Activated T-cell treated with anti-CD3 and anti-CD28 coated beads, Interleukin-2, amount 50 U/mL, for 24 hours (primary cell): ENCODE data around the gene BMI1.

Experiments
- DNase-seq: peaks from one replicate; pipeline ENCODE4 v3.0.0-alpha.2; 2020
- H3K27ac Mint-ChIP-seq: 2 replicates; pipeline ENCODE4 v1.8.0; 2020; ENCODE audit warnings: mild to moderate bottlenecking, mixed read lengths
- H3K27me3 Mint-ChIP-seq: 2 replicates; pipeline ENCODE4 v1.8.0; 2020; ENCODE audit warnings: mixed read lengths
- H3K36me3 Mint-ChIP-seq: 2 replicates; pipeline ENCODE4 v1.8.0; 2020; ENCODE audit warnings: low read depth, mixed read lengths
- H3K4me1 Mint-ChIP-seq: 2 replicates; pipeline ENCODE4 v1.8.0; 2020; ENCODE audit warnings: low read depth, mixed read lengths
- H3K4me3 Mint-ChIP-seq: 2 replicates; pipeline ENCODE4 v1.8.0; 2020; ENCODE audit warnings: mild to moderate bottlenecking, moderate library complexity, mixed read lengths
- H3K9me3 Mint-ChIP-seq: 2 replicates; pipeline ENCODE4 v1.8.0; 2020; ENCODE audit warnings: mixed read lengths

BMI1 gene

GRCh38 chr10:22364407-22365140 is 43.7 kb downstream of the BMI1 start:
- Mint-ChIP-seq H3K27ac (no peak overlapping the region), H3K4me1 (peaks cover 41% of the 10 kb centered on the region), H3K4me3 (no peak overlapping the region), H3K9me3 (no peaks in the 10 kb centered on the region), H3K27me3 (no peaks in the 10 kb centered on the region), H3K36me3 (no peaks in the 10 kb centered on the region)
- DNase-seq: no peak

- Mint-ChIP-seq H3K4me1 (peaks cover 46% of the 10 kb centered on the region), H3K27me3 (no peaks in the 10 kb centered on the region), H3K4me3 (no peak overlapping the region), H3K27ac (peak overlapping the region; percentile 55), H3K9me3 (no peaks in the 10 kb centered on the region), H3K36me3 (no peaks in the 10 kb centered on the region)
- no peak for DNase-seq
These were observed 44.3 kb downstream of the BMI1 start for GRCh38 chr10:22365233-22365632.

GRCh38 chr10:22365644-22366434 is 44.9 kb downstream of the BMI1 start:
- H3K27me3 Mint-ChIP-seq: no peaks in the 10 kb centered on the region
- H3K4me3 Mint-ChIP-seq: no peak overlapping the region
- no peaks in the 10 kb centered on the region for H3K36me3 Mint-ChIP-seq
- peaks cover 46% of the 10 kb centered on the region for H3K4me1 Mint-ChIP-seq
- H3K9me3 Mint-ChIP-seq: no peaks in the 10 kb centered on the region
- no peak for DNase-seq
- H3K27ac Mint-ChIP-seq: peak overlapping the region; percentile 55

GRCh38 chr10:22366435-22366703 is 45.5 kb downstream of the BMI1 start:
- no peaks in the 10 kb centered on the region for H3K27me3 Mint-ChIP-seq
- H3K9me3 Mint-ChIP-seq: no peaks in the 10 kb centered on the region
- H3K27ac Mint-ChIP-seq: no peak overlapping the region
- H3K36me3 Mint-ChIP-seq: no peaks in the 10 kb centered on the region
- no peak for DNase-seq
- H3K4me3 Mint-ChIP-seq: no peak overlapping the region
- H3K4me1 Mint-ChIP-seq: peaks cover 46% of the 10 kb centered on the region

- H3K4me3 Mint-ChIP-seq: no peak overlapping the region
- no peaks in the 10 kb centered on the region for H3K36me3 Mint-ChIP-seq
- H3K9me3 Mint-ChIP-seq: no peaks in the 10 kb centered on the region
- H3K27me3 Mint-ChIP-seq: no peaks in the 10 kb centered on the region
- peaks cover 46% of the 10 kb centered on the region for H3K4me1 Mint-ChIP-seq
- H3K27ac Mint-ChIP-seq: peak overlapping the region; percentile 3
- no peak for DNase-seq
These were observed 45.9 kb downstream of the BMI1 start for GRCh38 chr10:22366771-22367170.

- Mint-ChIP-seq H3K27me3 (no peaks in the 10 kb centered on the region), H3K27ac (peak overlapping the region; percentile 68), H3K4me1 (peaks cover 46% of the 10 kb centered on the region), H3K9me3 (no peaks in the 10 kb centered on the region), H3K4me3 (no peak overlapping the region), H3K36me3 (no peaks in the 10 kb centered on the region)
- no peak for DNase-seq
These were observed 46.6 kb downstream of the BMI1 start for GRCh38 chr10:22367471-22367870.

- H3K4me3 Mint-ChIP-seq: no peak overlapping the region
- DNase-seq: no peak
- H3K27me3 Mint-ChIP-seq: no peaks in the 10 kb centered on the region
- H3K9me3 Mint-ChIP-seq: no peaks in the 10 kb centered on the region
- H3K4me1 Mint-ChIP-seq: peaks cover 44% of the 10 kb centered on the region
- no peaks in the 10 kb centered on the region for H3K36me3 Mint-ChIP-seq
- no peak overlapping the region for H3K27ac Mint-ChIP-seq
These were observed 47.5 kb downstream of the BMI1 start for GRCh38 chr10:22368402-22368801.

- no peaks in the 10 kb centered on the region for H3K27me3 Mint-ChIP-seq
- no peak for DNase-seq
- H3K4me3 Mint-ChIP-seq: no peak overlapping the region
- no peaks in the 10 kb centered on the region for H3K9me3 Mint-ChIP-seq
- no peaks in the 10 kb centered on the region for H3K36me3 Mint-ChIP-seq
- no peak overlapping the region for H3K27ac Mint-ChIP-seq
- H3K4me1 Mint-ChIP-seq: peaks cover 43% of the 10 kb centered on the region
These were observed 48.1 kb downstream of the BMI1 start for GRCh38 chr10:22368981-22369380.

- peaks cover 43% of the 10 kb centered on the region for H3K4me1 Mint-ChIP-seq
These were observed 48.7 kb downstream of the BMI1 start for GRCh38 chr10:22369434-22370072.

GRCh38 chr10:22370320-22370719 is 49.4 kb downstream of the BMI1 start:
- DNase-seq: no peak
- Mint-ChIP-seq H3K4me3 (no peak overlapping the region), H3K4me1 (peaks cover 40% of the 10 kb centered on the region), H3K9me3 (no peaks in the 10 kb centered on the region), H3K27ac (no peak overlapping the region), H3K27me3 (no peaks in the 10 kb centered on the region), H3K36me3 (no peaks in the 10 kb centered on the region)

More at GRCh38 chr10:22369434-22370072, 48.7 kb downstream of the BMI1 start:
- Mint-ChIP-seq H3K36me3 (no peaks in the 10 kb centered on the region), H3K4me3 (no peak overlapping the region), H3K27me3 (no peaks in the 10 kb centered on the region), H3K9me3 (no peaks in the 10 kb centered on the region), H3K27ac (no peak overlapping the region)
- DNase-seq: no peak

- Mint-ChIP-seq H3K4me1 (peaks cover 25% of the 10 kb centered on the region), H3K27me3 (no peaks in the 10 kb centered on the region), H3K27ac (no peak overlapping the region), H3K9me3 (no peaks in the 10 kb centered on the region), H3K4me3 (no peak overlapping the region), H3K36me3 (no peaks in the 10 kb centered on the region)
- DNase-seq: no peak
These were observed 51.4 kb downstream of the BMI1 start for GRCh38 chr10:22372298-22372697.

- Mint-ChIP-seq H3K27me3 (no peaks in the 10 kb centered on the region), H3K4me1 (peaks cover 19% of the 10 kb centered on the region)
These were observed 52.0 kb downstream of the BMI1 start for GRCh38 chr10:22372917-22373316.

GRCh38 chr10:22374489-22375126 is 53.7 kb downstream of the BMI1 start:
- Mint-ChIP-seq H3K9me3 (no peaks in the 10 kb centered on the region), H3K27me3 (no peaks in the 10 kb centered on the region), H3K4me3 (no peak overlapping the region), H3K4me1 (peaks cover 19% of the 10 kb centered on the region), H3K27ac (no peak overlapping the region), H3K36me3 (no peaks in the 10 kb centered on the region)
- no peak for DNase-seq

More at GRCh38 chr10:22372917-22373316, 52.0 kb downstream of the BMI1 start:
- Mint-ChIP-seq H3K9me3 (no peaks in the 10 kb centered on the region), H3K27ac (no peak overlapping the region), H3K36me3 (no peaks in the 10 kb centered on the region), H3K4me3 (no peak overlapping the region)
- no peak for DNase-seq

- Mint-ChIP-seq H3K36me3 (no peaks in the 10 kb centered on the region), H3K27me3 (no peaks in the 10 kb centered on the region), H3K9me3 (no peaks in the 10 kb centered on the region), H3K4me1 (peaks cover 19% of the 10 kb centered on the region), H3K4me3 (peak overlapping the region; percentile 3), H3K27ac (peak overlapping the region; percentile 28)
- peak; percentile 39 for DNase-seq
These were observed 58.2 kb downstream of the BMI1 start for GRCh38 chr10:22379059-22379458.
